Endodermal cell (in vitro differentiated cells): Measurements from ENCODE around the gene LRP11. TPM values are rescaled to one million over a fixed set of nuclear protein-coding genes. Genes with fewer than 3 reads are reported as not detected.
"Not testable (repeated sequence)": the region's sequence is repeated elsewhere in the genome, so short reads cannot be mapped to it uniquely, and the experiment has no call there.

Source experiments
- DNase-seq: peaks from one replicate; pipeline ENCODE4 v3.0.0-alpha.2; 2017
- H3K27ac ChIP-seq: 2 replicates; pipeline ENCODE4 v1.5.1; 2013; ENCODE audit warnings: mild to moderate bottlenecking, low read depth, low read length, moderate library complexity
- H3K27me3 ChIP-seq: 2 replicates; pipeline ENCODE4 v1.6.1; 2013; ENCODE audit warnings: mild to moderate bottlenecking, low read length, moderate library complexity; ENCODE audit not compliant: insufficient read depth, control insufficient read depth, poor library complexity, severe bottlenecking
- H3K36me3 ChIP-seq: 2 replicates; pipeline ENCODE4 v1.7.0; 2013; ENCODE audit warnings: mild to moderate bottlenecking, low read length, moderate library complexity; ENCODE audit not compliant: control insufficient read depth, insufficient read depth
- H3K4me1 ChIP-seq: one replicate; pipeline ENCODE4 v1.7.0; 2013; ENCODE audit warnings: low read length; ENCODE audit not compliant: control insufficient read depth, insufficient read depth
- H3K4me3 ChIP-seq: 2 replicates; pipeline ENCODE4 v1.5.1; 2013; ENCODE audit warnings: mild to moderate bottlenecking, low read length, moderate library complexity
- H3K9ac ChIP-seq: 2 replicates; pipeline ENCODE4 v1.6.1; 2013; ENCODE audit warnings: mild to moderate bottlenecking, low read length, moderate library complexity; ENCODE audit not compliant: poor library complexity, severe bottlenecking; ENCODE audit errors: extremely low read depth
- H3K9me3 ChIP-seq: 2 replicates; pipeline ENCODE4 v1.6.1; 2013; ENCODE audit warnings: mild to moderate bottlenecking, low read length, moderate library complexity; ENCODE audit not compliant: control insufficient read depth
- H3K27ac Mint-ChIP-seq: 2 replicates; pipeline ENCODE4 v1.8.0; 2020; ENCODE audit warnings: mixed read lengths
- H3K27me3 Mint-ChIP-seq: 2 replicates; pipeline ENCODE4 v1.8.0; 2021; ENCODE audit warnings: mild to moderate bottlenecking, mixed read lengths; ENCODE audit not compliant: insufficient read depth
- H3K36me3 Mint-ChIP-seq: 2 replicates; pipeline ENCODE4 v1.8.0; 2020; ENCODE audit warnings: low read depth, mixed read lengths
- H3K4me1 Mint-ChIP-seq: 2 replicates; pipeline ENCODE4 v1.8.0; 2020; ENCODE audit warnings: mixed read lengths
- H3K4me3 Mint-ChIP-seq: 2 replicates; pipeline ENCODE4 v1.8.0; 2020; ENCODE audit warnings: mild to moderate bottlenecking, moderate library complexity, mixed read lengths
- H3K9me3 Mint-ChIP-seq: 2 replicates; pipeline ENCODE4 v1.8.0; 2020; ENCODE audit warnings: mild to moderate bottlenecking, mixed read lengths
- CTCF ChIP-seq: fragments of 200-600 bp; sonication (generic); conservative IDR thresholded peaks from 2 replicates; pipeline ENCODE4 v1.5.0; 2021; ENCODE audit warnings: antibody characterized with exemption, mild to moderate bottlenecking
- WGBS, 2 experiments: methylation state at CpG; one replicate each; pipeline versions ENCODE4 v1.1.5 to v1.1.7; 2013; ENCODE audit warnings: missing lambda C conversion rate in 2 of 2, mixed read lengths in 1 of 2; ENCODE audit not compliant: insufficient coverage in 1 of 2, insufficient read length in 1 of 2; 5-methylcytosine and 5-hydroxymethylcytosine counted together
- total RNA-seq, 2 donors: library from RNA; stranded (reverse); fragmentation: NEBNext Ultra II Directional in 1 of 2; extraction: Animal tissue kit (Norgen Biotek cat#: 25700) in 1 of 2; gene quantifications; 2 replicates in 1 of 2; 3 replicates in 1 of 2; pipeline ENCODE4 v1.2.1, GENCODE V29; 2021

The LRP11 gene
- total RNA-seq, 2 donors from 2014 or later = 3.6 to 6.0 TPM

DNA sequence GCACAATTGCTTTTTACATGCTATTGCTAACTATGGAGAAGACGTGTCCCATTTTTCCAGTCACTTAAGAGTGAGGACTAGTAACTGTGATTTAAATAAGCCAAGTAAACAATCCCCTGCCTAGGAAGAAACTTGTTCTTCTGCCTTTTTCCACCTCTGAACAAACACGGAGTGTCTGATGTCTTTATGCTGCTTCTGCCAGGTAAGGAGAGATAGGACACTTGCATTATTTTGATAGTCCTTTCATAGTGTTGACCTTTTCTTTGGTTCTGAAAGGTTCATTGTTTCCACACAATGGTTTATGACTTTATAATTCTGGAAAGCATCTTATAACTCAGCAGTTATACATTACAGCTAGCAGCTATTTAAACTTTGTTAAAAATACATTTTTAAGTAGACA lies 8.4 kb downstream of the LRP11 start:
- H3K27me3 Mint-ChIP-seq = peaks cover 39% of the 10 kb centered on the region
- no peak overlapping the region for H3K27ac Mint-ChIP-seq
- no peaks in the 10 kb centered on the region for H3K9me3 Mint-ChIP-seq
- H3K4me1 ChIP-seq = no peaks in the 10 kb centered on the region
- no peak overlapping the region for H3K27ac ChIP-seq
- peaks cover 74% of the 10 kb centered on the region for H3K27me3 ChIP-seq
- no peaks in the 10 kb centered on the region for H3K36me3 Mint-ChIP-seq
- no peak overlapping the region for H3K4me3 ChIP-seq
- no peaks in the 10 kb centered on the region for H3K36me3 ChIP-seq
- no peak for DNase-seq
- WGBS, 2 experiments = 67 to 69% methylated on average over 2 of the region's 2 CpGs
- H3K9me3 ChIP-seq = no peaks in the 10 kb centered on the region
- no peak overlapping the region for H3K9ac ChIP-seq
- peaks cover 22% of the 10 kb centered on the region for H3K4me1 Mint-ChIP-seq
- no peak for TF ChIP-seq CTCF
- no peak overlapping the region for H3K4me3 Mint-ChIP-seq

GRCh38 chr6:149855040-149855654 lies 9.0 kb downstream of the LRP11 start:
- DNase-seq = no peak
- no peak overlapping the region for H3K4me3 ChIP-seq
- no peaks in the 10 kb centered on the region for H3K9me3 Mint-ChIP-seq
- H3K36me3 ChIP-seq = no peaks in the 10 kb centered on the region
- H3K27me3 Mint-ChIP-seq = peaks cover 39% of the 10 kb centered on the region
- no peak overlapping the region for H3K4me3 Mint-ChIP-seq
- no peak for TF ChIP-seq CTCF
- no peak overlapping the region for H3K9ac ChIP-seq
- H3K4me1 Mint-ChIP-seq = peaks cover 17% of the 10 kb centered on the region
- no peaks in the 10 kb centered on the region for H3K36me3 Mint-ChIP-seq
- H3K9me3 ChIP-seq = no peaks in the 10 kb centered on the region
- no peak overlapping the region for H3K27ac ChIP-seq
- H3K27me3 ChIP-seq = peaks cover 74% of the 10 kb centered on the region
- H3K27ac Mint-ChIP-seq = no peak overlapping the region
- no peaks in the 10 kb centered on the region for H3K4me1 ChIP-seq
- WGBS, 2 experiments = 83% methylated on average over 5 of the region's 5 CpGs; no CpG with 5 or more reads in 1 of the 2 experiments

GRCh38 chr6:149854532-149854931 lies 9.6 kb downstream of the LRP11 start:
- Mint-ChIP-seq H3K36me3 (no peaks in the 10 kb centered on the region), H3K9me3 (no peaks in the 10 kb centered on the region), H3K27me3 (peaks cover 42% of the 10 kb centered on the region), H3K27ac (no peak overlapping the region), H3K4me3 (no peak overlapping the region), H3K4me1 (peaks cover 17% of the 10 kb centered on the region)
- Histone ChIP-seq H3K36me3 (no peaks in the 10 kb centered on the region), H3K9ac (no peak overlapping the region), H3K4me1 (no peaks in the 10 kb centered on the region), H3K27ac (no peak overlapping the region), H3K27me3 (peaks cover 74% of the 10 kb centered on the region), H3K9me3 (no peaks in the 10 kb centered on the region), H3K4me3 (no peak overlapping the region)
- DNase-seq = no peak
- no peak for TF ChIP-seq CTCF
- 87 to 96% methylated on average over 6 of the region's 6 CpGs for WGBS, 2 experiments

GRCh38 chr6:149854017-149854416 lies 10.1 kb downstream of the LRP11 start:
- peaks cover 45% of the 10 kb centered on the region for H3K27me3 Mint-ChIP-seq
- not testable (repeated sequence) for H3K9me3 Mint-ChIP-seq, H3K27ac Mint-ChIP-seq, H3K4me3 Mint-ChIP-seq, H3K36me3 Mint-ChIP-seq, H3K36me3 ChIP-seq, H3K4me1 ChIP-seq, H3K9ac ChIP-seq, H3K4me3 ChIP-seq, H3K9me3 ChIP-seq, H3K27ac ChIP-seq, DNase-seq
- H3K27me3 ChIP-seq = peaks cover 77% of the 10 kb centered on the region
- WGBS, 2 experiments = 88 to 93% methylated on average over 3 to 4 of the region's 4 CpGs
- H3K4me1 Mint-ChIP-seq = peaks cover 17% of the 10 kb centered on the region
